NCI-H82 (cell line): ENCODE results near the gene OSBPL10.
"Not testable (repeated sequence)": the region's sequence is repeated elsewhere in the genome, so short reads cannot be mapped to it uniquely, and the experiment has no call there.

Source experiments
- DNase-seq: peaks from one replicate; lab custom pipeline; 2025; lab: John Stamatoyannopoulos, UW

Gene OSBPL10

GRCh38 chr3:31885235-31885634 lies 95.8 kb downstream of the OSBPL10 start:
- no peak for DNase-seq

GRCh38 chr3:31884251-31884650 lies 96.8 kb downstream of the OSBPL10 start:
- no peak for DNase-seq

GRCh38 chr3:31882895-31883294 lies 98.2 kb downstream of the OSBPL10 start:
- DNase-seq = no peak

- no peak for DNase-seq
Measured at GRCh38 chr3:31882431-31882830, 98.6 kb downstream of the OSBPL10 start.

DNA sequence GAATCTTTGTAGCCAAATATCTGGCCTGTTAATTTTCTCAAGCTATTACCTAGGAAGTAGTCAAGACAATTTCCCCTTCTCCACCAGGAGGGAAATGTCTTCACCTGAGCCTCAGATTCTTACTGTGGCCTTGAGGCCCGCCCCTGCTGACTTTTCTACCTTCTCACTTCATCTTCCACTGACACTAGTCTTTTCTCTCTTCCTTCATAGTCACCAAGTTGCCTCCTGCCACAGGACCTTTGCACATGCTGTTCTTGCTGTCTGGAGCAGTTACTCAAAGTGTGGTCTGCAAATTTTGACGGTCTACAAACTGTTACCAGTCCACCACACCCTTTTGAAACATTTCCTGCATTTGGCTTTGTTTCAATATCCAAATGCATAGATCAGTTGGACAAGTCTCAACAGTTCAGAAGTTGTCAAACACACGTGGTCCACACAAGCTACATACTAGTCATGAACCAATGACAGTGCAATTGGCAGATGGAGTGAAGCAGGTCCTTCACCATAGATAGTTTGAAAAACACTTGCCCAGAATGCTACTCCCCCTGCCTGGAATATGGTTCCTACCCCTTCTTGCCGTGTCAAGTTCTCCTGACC lies 100.5 kb downstream of the OSBPL10 start:
- DNase-seq = no peak

- no peak for DNase-seq
Measured at GRCh38 chr3:31880020-31880419, 101.0 kb downstream of the OSBPL10 start.

DNA sequence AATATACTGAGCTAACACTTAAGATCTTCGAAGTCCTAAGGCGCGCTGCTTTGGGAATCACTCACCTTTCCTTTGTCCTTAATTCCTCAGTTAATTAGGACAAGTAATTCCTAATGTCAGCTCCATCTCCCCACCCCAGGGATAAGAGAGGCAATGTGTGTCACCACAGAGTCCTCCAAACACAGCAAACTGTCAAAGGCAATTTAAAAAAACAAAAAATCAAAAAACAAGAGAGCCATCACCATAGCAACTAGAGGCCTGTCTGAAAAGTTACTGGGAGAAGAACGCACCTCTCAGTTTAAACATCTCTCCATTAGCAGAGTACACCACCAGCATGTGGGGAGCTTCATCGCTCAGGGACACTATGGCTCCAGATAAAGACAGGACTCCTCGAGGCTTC lies 101.7 kb downstream of the OSBPL10 start:
- DNase-seq = no peak

GRCh38 chr3:31878231-31878838 lies 102.7 kb downstream of the OSBPL10 start:
- DNase-seq = no peak

DNA sequence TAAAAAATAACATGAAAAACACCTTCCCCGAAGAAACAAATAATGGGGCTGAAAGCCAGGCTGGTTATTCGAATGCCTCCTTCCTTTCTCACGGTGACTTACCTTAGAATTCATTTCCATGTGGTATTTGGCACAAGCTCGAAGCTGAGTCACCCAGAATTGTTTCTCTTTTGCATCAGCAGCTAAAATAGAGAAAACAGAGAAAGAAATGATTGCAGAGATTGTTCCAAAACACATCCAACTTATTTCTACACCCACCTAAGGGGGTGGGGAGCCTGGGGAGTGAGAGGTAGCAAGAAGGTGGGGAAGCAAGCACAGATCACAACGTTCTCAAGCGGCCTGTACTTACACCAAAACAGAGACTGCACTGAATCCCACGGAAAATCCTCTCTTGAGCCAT lies 104.7 kb downstream of the OSBPL10 start:
- DNase-seq = no peak

GRCh38 chr3:31875437-31875836 lies 105.6 kb downstream of the OSBPL10 start:
- DNase-seq = no peak

DNA sequence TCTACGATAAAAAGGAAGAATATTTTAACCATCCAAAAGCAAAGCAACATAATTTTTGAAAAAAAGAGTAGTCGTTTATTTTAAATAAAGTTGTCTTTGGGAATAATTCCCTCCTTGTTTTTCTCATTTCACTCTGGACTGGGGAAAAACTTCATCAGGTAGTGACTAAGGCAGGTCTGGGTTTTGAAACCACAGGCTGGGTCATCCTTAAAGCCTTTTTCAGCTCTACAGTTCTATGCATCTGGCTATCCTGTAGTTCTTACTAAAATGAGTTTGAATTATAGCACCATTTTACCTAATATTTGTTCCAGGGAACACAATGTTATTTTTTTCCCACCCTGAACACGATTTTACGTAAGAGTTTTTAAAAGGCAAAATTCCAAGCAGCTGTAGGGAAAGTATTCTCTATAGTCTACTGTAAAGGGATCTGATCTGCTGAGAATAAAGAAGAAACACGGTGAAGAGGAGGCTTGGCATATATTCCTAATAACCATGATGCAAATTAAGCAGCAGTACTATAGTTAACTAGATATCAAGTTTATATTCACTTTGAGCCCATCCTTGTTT lies 107.7 kb downstream of the OSBPL10 start:
- no peak for DNase-seq

DNA sequence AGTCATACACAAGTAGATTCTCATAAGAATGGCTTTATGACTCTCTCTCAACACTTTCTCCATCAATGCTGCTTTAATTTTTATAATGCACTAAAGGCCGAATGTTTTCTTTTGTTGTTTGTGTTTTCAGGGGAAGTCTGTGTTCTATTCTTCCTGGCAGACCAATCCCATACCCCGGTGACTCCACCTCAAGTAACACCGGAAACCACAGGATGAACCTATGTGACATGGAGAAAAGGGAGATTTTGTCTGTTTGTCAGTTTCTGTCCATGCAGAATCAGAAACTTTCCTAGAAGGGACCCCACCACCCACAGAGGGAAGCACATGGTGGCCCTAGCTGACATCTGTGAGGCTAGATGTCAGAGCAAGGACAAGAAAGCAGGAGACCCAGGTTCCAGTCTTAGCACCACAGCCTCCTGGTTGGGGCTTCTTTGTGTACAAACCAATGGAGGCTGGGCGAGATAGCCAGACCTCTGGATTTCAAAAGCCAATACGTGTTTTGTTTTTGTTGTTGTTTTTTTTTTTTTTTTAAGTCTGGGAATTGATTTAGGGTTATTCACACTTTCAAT lies 109.0 kb downstream of the OSBPL10 start:
- DNase-seq = no peak

DNA sequence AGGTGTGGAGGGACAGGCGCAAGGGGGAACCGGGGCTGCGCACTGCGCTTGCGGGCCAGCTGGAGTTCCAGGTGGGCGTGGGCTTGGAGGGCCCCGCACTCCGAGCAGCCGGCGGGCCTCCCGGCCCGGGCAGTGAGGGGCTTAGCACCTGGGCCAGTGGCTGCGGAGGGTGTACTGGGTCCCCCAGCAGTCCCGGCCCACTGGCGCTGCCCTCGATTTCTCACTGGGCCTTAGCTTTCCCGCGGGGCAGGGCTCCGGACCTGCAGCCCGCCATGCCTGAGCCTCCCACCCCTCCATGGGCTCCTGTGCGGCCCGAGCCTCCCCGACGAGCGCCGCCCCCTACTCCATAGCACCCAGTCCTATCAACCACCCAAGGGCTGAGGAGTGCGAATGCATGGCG lies 111.0 kb downstream of the OSBPL10 start:
- DNase-seq = not testable (repeated sequence)

DNA sequence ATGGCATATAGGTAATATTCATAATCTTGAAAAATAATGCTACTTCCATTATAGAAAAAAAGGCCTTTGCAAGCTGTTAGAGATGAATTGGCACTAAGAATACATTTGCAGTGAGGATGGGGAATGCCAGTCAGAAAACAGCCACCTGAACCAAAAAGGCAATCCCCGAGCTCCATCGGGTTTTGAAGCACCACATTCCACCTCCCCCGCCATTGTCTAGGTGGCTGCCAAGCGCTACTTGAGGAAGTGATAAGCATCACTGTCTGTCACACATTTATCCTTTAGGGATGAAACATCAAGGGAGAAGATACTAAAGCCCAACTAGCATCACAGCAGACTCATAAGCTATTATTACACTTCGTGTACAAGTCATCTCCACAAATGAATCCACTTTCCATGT lies 112.8 kb downstream of the OSBPL10 start:
- DNase-seq = no peak

DNA sequence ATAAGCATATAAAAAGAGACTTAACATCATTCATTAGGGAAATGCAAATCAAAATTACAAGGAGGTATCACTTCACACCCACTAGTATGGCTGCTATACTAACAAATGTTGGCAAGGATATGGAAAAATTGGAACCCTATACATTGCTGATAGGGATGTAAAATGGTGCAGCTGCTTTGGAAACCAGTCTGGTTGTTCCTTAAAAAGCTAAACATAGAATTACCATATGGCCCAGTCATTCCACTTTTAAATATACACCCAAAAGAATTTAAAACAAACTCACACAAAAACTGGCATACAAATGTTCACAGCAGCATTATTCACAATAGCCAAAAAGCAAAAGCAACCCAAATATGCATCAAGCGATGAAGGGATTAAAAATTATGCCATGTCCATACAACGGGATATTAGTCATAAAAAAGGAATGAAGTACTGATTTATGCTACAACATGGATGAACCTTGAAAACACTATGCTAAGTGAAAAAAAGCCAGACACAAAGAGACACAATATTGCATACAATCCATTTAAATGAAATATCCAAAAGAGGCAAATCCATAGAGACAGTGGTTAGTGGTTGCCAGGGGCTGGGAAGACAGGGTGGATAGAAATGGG lies 118.3 kb downstream of the OSBPL10 start:
- no peak for DNase-seq

DNA sequence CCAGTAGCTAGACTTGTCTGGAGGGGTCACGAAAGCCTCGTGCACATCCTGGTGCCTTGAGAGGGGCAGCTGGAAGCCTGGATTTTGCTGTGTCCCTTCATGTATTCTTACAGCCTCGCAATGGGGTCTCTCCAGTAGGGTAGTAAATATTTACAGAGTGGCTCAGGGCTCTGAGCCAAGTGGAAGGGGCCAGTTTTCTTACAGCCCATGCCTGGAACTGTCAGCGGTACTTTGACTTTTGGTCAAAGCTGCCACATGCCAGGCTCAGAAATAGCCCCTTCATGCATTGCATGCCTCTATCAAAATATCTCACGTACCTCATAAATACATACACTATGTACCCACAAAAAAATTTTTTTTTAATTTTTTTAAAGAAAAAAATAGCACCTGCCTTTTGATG lies 119.2 kb downstream of the OSBPL10 start:
- DNase-seq = no peak

DNA sequence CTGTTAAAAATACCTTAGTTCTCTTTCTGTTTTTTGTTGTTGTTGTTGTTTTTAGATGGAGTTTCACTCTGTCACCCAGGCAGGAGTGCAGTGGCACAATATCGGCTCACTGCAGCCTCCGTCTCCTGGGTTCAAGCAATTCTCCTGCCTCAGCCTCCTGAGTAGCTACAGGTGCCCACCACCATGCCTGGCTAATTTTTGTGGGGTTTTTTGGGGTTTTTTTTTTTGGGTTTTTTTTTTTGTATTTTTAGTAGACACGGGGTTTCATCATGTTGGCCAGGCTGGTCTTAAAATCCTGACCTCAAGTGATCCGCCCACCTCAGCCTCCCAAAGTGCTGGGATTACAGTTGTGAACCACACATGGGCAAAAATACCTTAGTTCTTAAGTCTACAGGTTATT lies 120.4 kb downstream of the OSBPL10 start:
- not testable (repeated sequence) for DNase-seq

DNA sequence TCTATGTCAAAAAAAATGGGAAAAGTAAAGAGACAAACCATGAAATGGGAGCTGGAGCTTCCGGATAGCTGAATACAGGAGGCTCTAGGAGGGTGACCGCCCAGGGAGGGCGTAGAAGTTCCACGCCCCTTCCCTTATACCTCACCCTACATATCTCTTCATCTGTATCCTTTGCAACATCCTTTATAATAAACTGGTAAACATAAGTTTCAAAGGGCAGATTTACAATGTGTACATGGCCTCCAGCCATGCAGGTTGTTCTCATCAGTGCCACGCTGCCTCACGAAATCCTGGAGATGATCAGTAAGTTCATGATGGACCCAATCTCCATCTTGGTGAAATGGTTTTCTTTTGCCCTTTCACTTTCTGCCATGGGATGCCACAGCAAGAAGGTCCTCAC lies 121.8 kb downstream of the OSBPL10 start:
- no peak for DNase-seq

- no peak for DNase-seq
Measured at GRCh38 chr3:31858439-31858838, 122.6 kb downstream of the OSBPL10 start.

- no peak for DNase-seq
Measured at GRCh38 chr3:31853580-31853979, 127.5 kb downstream of the OSBPL10 start.

GRCh38 chr3:31851278-31851677 lies 129.8 kb downstream of the OSBPL10 start:
- DNase-seq = no peak

DNA sequence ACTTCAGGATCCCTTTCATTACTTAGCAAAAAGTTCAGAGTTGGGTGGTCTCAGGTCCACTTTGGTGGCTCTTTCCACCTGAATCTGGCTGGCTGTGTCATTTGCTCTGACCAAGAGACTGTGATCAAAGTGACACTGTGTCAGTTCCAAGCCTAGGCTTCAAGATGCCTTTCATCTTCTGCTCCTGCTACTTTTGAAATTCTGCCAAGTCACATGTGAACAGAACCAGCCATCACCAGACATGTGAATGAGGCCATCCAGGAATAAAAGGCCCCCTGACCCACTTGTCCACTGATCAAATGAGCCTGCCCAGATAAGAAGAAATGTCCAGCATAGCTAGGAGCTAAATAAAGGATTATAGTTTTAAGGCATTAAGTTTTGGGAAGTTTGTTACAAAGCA lies 132.2 kb downstream of the OSBPL10 start:
- no peak for DNase-seq

GRCh38 chr3:31848163-31848818 lies 132.8 kb downstream of the OSBPL10 start:
- DNase-seq = no peak
